HEK293 (cell line): Measurements from ENCODE around the gene KRT222.

ENCODE experiments used
- CTCF ChIA-PET: fragments of 350-600 bp; formaldehyde crosslinking; extraction: SDS; loops from one replicate; lab custom pipeline; 2021; ENCODE audit warnings: antibody characterized with exemption; lab: Yijun Ruan, JAX
- POLR2A ChIA-PET: fragments of 300-600 bp; formaldehyde crosslinking; extraction: SDS; loops from one replicate; lab custom pipeline; 2020; ENCODE audit warnings: antibody characterized with exemption, inconsistent platforms; lab: Yijun Ruan, JAX
- H3K27ac ChIP-seq: fragments of 200-500 bp; sonication (Bioruptor generic); 2 replicates; pipeline ENCODE4 v1.5.1; 2014; ENCODE audit warnings: low read depth, low read length, control low read depth, inconsistent platforms; ENCODE audit errors: extremely low read depth
- H3K36me3 ChIP-seq, 2 experiments: fragments of 200-500 bp in 1 of 2; sonication (Bioruptor generic) in 1 of 2; 1 replicate in 1 of 2; 2 replicates in 1 of 2; pipeline ENCODE4 v1.5.1; 2014 to 2017; ENCODE audit warnings: inconsistent platforms in 2 of 2, low read length in 2 of 2; ENCODE audit not compliant: control insufficient read depth in 2 of 2, insufficient read depth in 1 of 2
- H3K4me1 ChIP-seq: fragments of 200-500 bp; sonication (Bioruptor generic); 2 replicates; pipeline ENCODE4 v1.5.1; 2014; ENCODE audit warnings: mild to moderate bottlenecking, low read length, inconsistent platforms; ENCODE audit not compliant: control insufficient read depth, insufficient read depth
- H3K4me3 ChIP-seq: 2 replicates; pipeline ENCODE4 v1.5.1; 2011; ENCODE audit warnings: low read depth, mild to moderate bottlenecking, control low read depth, low read length, moderate library complexity
- H3K9me3 ChIP-seq: fragments of 200-500 bp; sonication (Bioruptor generic); 2 replicates; pipeline ENCODE4 v1.5.1; 2014; ENCODE audit warnings: low read depth, low read length, inconsistent platforms; ENCODE audit not compliant: control insufficient read depth, insufficient read depth
- FEZF1 ChIP-seq: fragments of 450-650 bp; formaldehyde crosslinking; IDR thresholded peaks from 2 replicates; pipeline ENCODE4 v1.5.1; 2016; ENCODE audit warnings: missing biosample characterization, missing genetic modification characterization
- HOXD13 ChIP-seq: sonication (generic); formaldehyde crosslinking; IDR thresholded peaks from 2 replicates; pipeline ENCODE4 v1.8.0; 2022; ENCODE audit warnings: missing genetic modification reagents, borderline replicate concordance
- KLF1 ChIP-seq: fragments of 450-650 bp; formaldehyde crosslinking; IDR thresholded peaks from 2 replicates; pipeline ENCODE4 v1.5.1; 2016; ENCODE audit warnings: missing biosample characterization, missing genetic modification characterization
- MEIS1 ChIP-seq: sonication (generic); formaldehyde crosslinking; IDR thresholded peaks from 2 replicates; pipeline ENCODE4 v1.8.1; 2022; ENCODE audit warnings: missing genetic modification reagents, mild to moderate bottlenecking, borderline replicate concordance
- PRDM10 ChIP-seq: fragments of 450-650 bp; formaldehyde crosslinking; IDR thresholded peaks from 2 replicates; pipeline ENCODE4 v1.5.1; 2016; ENCODE audit warnings: missing biosample characterization, missing genetic modification characterization
- SP7 ChIP-seq: fragments of 450-650 bp; formaldehyde crosslinking; IDR thresholded peaks from 2 replicates; pipeline ENCODE4 v1.5.1; 2016; ENCODE audit warnings: missing biosample characterization, missing genetic modification characterization
- WT1 ChIP-seq: fragments of 450-650 bp; formaldehyde crosslinking; IDR thresholded peaks from 2 replicates; pipeline ENCODE4 v1.5.1; 2016; ENCODE audit warnings: missing biosample characterization, missing genetic modification characterization
- ZFHX2 ChIP-seq: fragments of 450-650 bp; formaldehyde crosslinking; conservative IDR thresholded peaks from 2 replicates; pipeline ENCODE4 v1.5.1; 2016; ENCODE audit warnings: missing biosample characterization, missing genetic modification characterization
- ZNF155 ChIP-seq: fragments of 450-650 bp; formaldehyde crosslinking; IDR thresholded peaks from 2 replicates; pipeline ENCODE4 v1.5.1; 2016; ENCODE audit warnings: missing biosample characterization, missing genetic modification characterization
- ZNF157 ChIP-seq: fragments of 450-650 bp; formaldehyde crosslinking; IDR thresholded peaks from 2 replicates; pipeline ENCODE4 v1.5.1; 2016; ENCODE audit warnings: missing biosample characterization, missing genetic modification characterization
- ZNF175 ChIP-seq: fragments of 450-650 bp; formaldehyde crosslinking; IDR thresholded peaks from 2 replicates; pipeline ENCODE4 v1.5.1; 2016; ENCODE audit warnings: missing biosample characterization, missing genetic modification characterization
- ZNF202 ChIP-seq: fragments of 450-650 bp; formaldehyde crosslinking; IDR thresholded peaks from 2 replicates; pipeline ENCODE4 v1.5.1; 2016; ENCODE audit warnings: missing biosample characterization, missing genetic modification characterization, borderline replicate concordance
- ZNF223 ChIP-seq: fragments of 450-650 bp; formaldehyde crosslinking; IDR thresholded peaks from 2 replicates; pipeline ENCODE4 v1.5.1; 2016; ENCODE audit warnings: missing biosample characterization, missing genetic modification characterization
- ZNF24 ChIP-seq: fragments of 450-650 bp; formaldehyde crosslinking; IDR thresholded peaks from 2 replicates; pipeline ENCODE4 v1.5.1; 2016; ENCODE audit warnings: missing biosample characterization, missing genetic modification characterization
- ZNF341 ChIP-seq: fragments of 450-650 bp; formaldehyde crosslinking; IDR thresholded peaks from 2 replicates; pipeline ENCODE4; 2016; ENCODE audit warnings: low read depth, missing biosample characterization, missing genetic modification characterization
- ZNF366 ChIP-seq: fragments of 450-650 bp; formaldehyde crosslinking; conservative IDR thresholded peaks from 2 replicates; pipeline ENCODE4 v1.5.1; 2016; ENCODE audit warnings: missing biosample characterization, missing genetic modification characterization
- ZNF394 ChIP-seq: fragments of 450-650 bp; formaldehyde crosslinking; IDR thresholded peaks from 2 replicates; pipeline ENCODE4 v1.5.1; 2016; ENCODE audit warnings: missing biosample characterization, missing genetic modification characterization, mild to moderate bottlenecking, moderate library complexity, borderline replicate concordance
- ZNF558 ChIP-seq: fragments of 450-650 bp; formaldehyde crosslinking; IDR thresholded peaks from 2 replicates; pipeline ENCODE4 v1.5.1; 2016; ENCODE audit warnings: missing biosample characterization, missing genetic modification characterization
- ZNF561 ChIP-seq: fragments of 450-650 bp; IDR thresholded peaks from 2 replicates; pipeline ENCODE4 v1.5.1; 2018; ENCODE audit warnings: missing biosample characterization, missing genetic modification characterization, borderline replicate concordance
- ZNF692 ChIP-seq: fragments of 450-650 bp; formaldehyde crosslinking; IDR thresholded peaks from 2 replicates; pipeline ENCODE4 v1.5.1; 2016; ENCODE audit warnings: missing biosample characterization, missing genetic modification characterization
- ZNF747 ChIP-seq: fragments of 450-650 bp; formaldehyde crosslinking; IDR thresholded peaks from 2 replicates; pipeline ENCODE4 v1.5.1; 2016; ENCODE audit warnings: missing biosample characterization, missing genetic modification characterization
- ZNF791 ChIP-seq: fragments of 450-650 bp; formaldehyde crosslinking; IDR thresholded peaks from 2 replicates; pipeline ENCODE4 v1.5.1; 2016; ENCODE audit warnings: missing biosample characterization, missing genetic modification characterization
- ZNF792 ChIP-seq: fragments of 450-650 bp; formaldehyde crosslinking; IDR thresholded peaks from 2 replicates; pipeline ENCODE4 v1.5.1; 2016; ENCODE audit warnings: missing biosample characterization, missing genetic modification characterization
- ZNF843 ChIP-seq: fragments of 450-650 bp; formaldehyde crosslinking; IDR thresholded peaks from 2 replicates; pipeline ENCODE4 v1.5.1; 2016; ENCODE audit warnings: missing biosample characterization, missing genetic modification characterization
- ZSCAN23 ChIP-seq: fragments of 450-650 bp; formaldehyde crosslinking; IDR thresholded peaks from 2 replicates; pipeline ENCODE4 v1.5.1; 2016; ENCODE audit warnings: missing biosample characterization, missing genetic modification characterization
- TF ChIP-seq, protein P1 (sequence below): fragments of 450-650 bp; formaldehyde crosslinking; IDR thresholded peaks from 2 replicates; pipeline ENCODE4 v1.5.1; 2017; ENCODE audit warnings: missing biosample characterization, missing genetic modification characterization

Gene KRT222

DNA sequence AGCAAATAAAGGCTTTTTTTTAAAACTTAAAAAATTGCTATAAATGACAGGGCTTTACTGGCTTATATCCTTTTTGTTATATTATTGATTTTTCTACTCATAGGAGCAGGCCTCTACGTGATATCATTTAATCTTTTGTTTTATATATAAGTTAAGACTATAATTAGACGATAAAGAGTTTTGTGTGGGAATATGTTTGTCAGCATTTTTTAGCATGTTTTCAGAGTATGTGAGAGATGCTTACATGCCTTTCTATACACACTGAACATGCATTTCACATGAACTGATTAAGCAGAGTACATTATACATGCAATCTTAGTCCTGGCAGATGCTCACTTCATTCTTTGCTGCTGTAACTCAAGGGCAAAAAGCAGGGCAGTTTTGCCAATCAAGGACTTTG, 7.7 kb upstream of the KRT222 start:
- POLR2A ChIA-PET = interaction anchor here (0.7 kb wide), 1 partner anchor 26 kb away, joined by 3 read pairs; no protein-coding TSS in a partner anchor
- CTCF ChIA-PET = interaction anchor here (1.5 kb wide), 1 partner anchor 12 kb away, joined by 5 read pairs; no protein-coding TSS in a partner anchor

GRCh38 chr17:40671282-40671681, 6.3 kb upstream of the KRT222 start:
- POLR2A ChIA-PET = no interaction called here
- TF ChIP-seq ZFHX2 (tag by site-specific recombination) (no peak), KLF1 (tag by site-specific recombination) (no peak), ZNF157 (no peak), ZNF202 (no peak), PRDM10 (tag by site-specific recombination) (no peak), ZNF791 (tag by site-specific recombination) (no peak), ZNF155 (tag by site-specific recombination) (no peak), ZSCAN23 (tag by site-specific recombination) (no peak), ZNF175 (tag by site-specific recombination) (no peak), ZNF558 (tag by site-specific recombination) (no peak), ZNF394 (tag by site-specific recombination) (no peak), SP7 (tag by site-specific recombination) (no peak), ZNF366 (no peak), ZNF747 (tag by site-specific recombination) (no peak), ZNF561 (no peak), ZNF692 (tag by site-specific recombination) (no peak)
- TF ChIP-seq, all 188 proteins: peak for 0
- Histone ChIP-seq H3K27ac (no peak overlapping the region), H3K4me3 (no peak overlapping the region), H3K36me3 (no peaks in the 10 kb centered on the region), H3K4me1 (no peaks in the 10 kb centered on the region), H3K9me3 (no peaks in the 10 kb centered on the region)
- CTCF ChIA-PET = no interaction called here

More for the DNA sequence above, 7.7 kb upstream of the KRT222 start:
- H3K4me3 ChIP-seq = no peak overlapping the region
- no peak for TF ChIP-seq ZNF394 (tag by site-specific recombination)
- no peak for TF ChIP-seq ZNF341 (tag by site-specific recombination)
- no peak for TF ChIP-seq HOXD13 (CRISPR knock-in tag)
- no peak for TF ChIP-seq ZNF24 (tag by site-specific recombination)
- TF ChIP-seq, protein P1, sequence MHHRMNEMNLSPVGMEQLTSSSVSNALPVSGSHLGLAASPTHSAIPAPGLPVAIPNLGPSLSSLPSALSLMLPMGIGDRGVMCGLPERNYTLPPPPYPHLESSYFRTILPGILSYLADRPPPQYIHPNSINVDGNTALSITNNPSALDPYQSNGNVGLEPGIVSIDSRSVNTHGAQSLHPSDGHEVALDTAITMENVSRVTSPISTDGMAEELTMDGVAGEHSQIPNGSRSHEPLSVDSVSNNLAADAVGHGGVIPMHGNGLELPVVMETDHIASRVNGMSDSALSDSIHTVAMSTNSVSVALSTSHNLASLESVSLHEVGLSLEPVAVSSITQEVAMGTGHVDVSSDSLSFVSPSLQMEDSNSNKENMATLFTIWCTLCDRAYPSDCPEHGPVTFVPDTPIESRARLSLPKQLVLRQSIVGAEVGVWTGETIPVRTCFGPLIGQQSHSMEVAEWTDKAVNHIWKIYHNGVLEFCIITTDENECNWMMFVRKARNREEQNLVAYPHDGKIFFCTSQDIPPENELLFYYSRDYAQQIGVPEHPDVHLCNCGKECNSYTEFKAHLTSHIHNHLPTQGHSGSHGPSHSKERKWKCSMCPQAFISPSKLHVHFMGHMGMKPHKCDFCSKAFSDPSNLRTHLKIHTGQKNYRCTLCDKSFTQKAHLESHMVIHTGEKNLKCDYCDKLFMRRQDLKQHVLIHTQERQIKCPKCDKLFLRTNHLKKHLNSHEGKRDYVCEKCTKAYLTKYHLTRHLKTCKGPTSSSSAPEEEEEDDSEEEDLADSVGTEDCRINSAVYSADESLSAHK = no peak
- no peak for TF ChIP-seq ZNF792 (tag by site-specific recombination)
- no peak for TF ChIP-seq MEIS1 (CRISPR knock-in tag)
- no peak for TF ChIP-seq ZNF157
- TF ChIP-seq FEZF1 = no peak
- no peak for TF ChIP-seq ZNF843 (tag by site-specific recombination)
- TF ChIP-seq WT1 (tag by site-specific recombination) = no peak
- TF ChIP-seq ZNF223 (tag by site-specific recombination) = no peak
- TF ChIP-seq ZNF561 = no peak
- TF ChIP-seq, all 188 proteins: peak for 0
- H3K36me3 ChIP-seq = no peaks in the 10 kb centered on the region
- no peaks in the 10 kb centered on the region for H3K4me1 ChIP-seq
- H3K9me3 ChIP-seq = no peaks in the 10 kb centered on the region
- H3K27ac ChIP-seq = no peak overlapping the region
